ENCODE results near the gene ABCC1. TPM values are rescaled to one million over a fixed set of nuclear protein-coding genes. Genes with fewer than 3 reads are reported as not detected.
"Not testable (repeated sequence)": the region's sequence is repeated elsewhere in the genome, so short reads cannot be mapped to it uniquely, and the experiment has no call there.

ABCC1 gene
- total RNA-seq, 1 donor from 2014 or later = 69.4 TPM

- Mint-ChIP-seq H3K9me3 (no peaks in the 10 kb centered on the region), H3K36me3 (peaks cover 25% of the 10 kb centered on the region), H3K27me3 (ENCODE audit: low read depth) (no peaks in the 10 kb centered on the region), H3K27ac (no peak overlapping the region), H3K4me3 (no peak overlapping the region), H3K4me1 (no peaks in the 10 kb centered on the region)
- DNase-seq (ENCODE audit: low spot score in 2 of 2, unreplicated experiment in 2 of 2) = no peak
- TF ChIP-seq CTCF (IDR thresholded peaks at IDR 0.05; ENCODE audit: unreplicated experiment) = no peak
Observed at GRCh38 chr16:16145286-16145685, 195.9 kb downstream of the ABCC1 start.

- Mint-ChIP-seq H3K27ac (no peak overlapping the region), H3K9me3 (no peaks in the 10 kb centered on the region), H3K4me3 (no peak overlapping the region), H3K36me3 (peaks cover 17% of the 10 kb centered on the region), H3K27me3 (ENCODE audit: low read depth) (no peaks in the 10 kb centered on the region), H3K4me1 (no peaks in the 10 kb centered on the region)
- no peak for TF ChIP-seq CTCF (IDR thresholded peaks at IDR 0.05; ENCODE audit: unreplicated experiment)
- DNase-seq (ENCODE audit: low spot score in 2 of 2, unreplicated experiment in 2 of 2) = no peak
Observed at GRCh38 chr16:16146380-16147315, 197.2 kb downstream of the ABCC1 start.

- no peaks in the 10 kb centered on the region for H3K27me3 Mint-ChIP-seq (ENCODE audit: low read depth)
- H3K4me3 Mint-ChIP-seq = no peak overlapping the region
- peaks cover 14% of the 10 kb centered on the region for H3K36me3 Mint-ChIP-seq
- no peaks in the 10 kb centered on the region for H3K9me3 Mint-ChIP-seq
- no peak for TF ChIP-seq CTCF (IDR thresholded peaks at IDR 0.05; ENCODE audit: unreplicated experiment)
- H3K4me1 Mint-ChIP-seq = no peaks in the 10 kb centered on the region
- H3K27ac Mint-ChIP-seq = no peak overlapping the region
- no peak for DNase-seq (ENCODE audit: low spot score in 2 of 2, unreplicated experiment in 2 of 2)
Observed at GRCh38 chr16:16147316-16147999, 198.0 kb downstream of the ABCC1 start.

GRCh38 chr16:16148000-16148599, 198.7 kb downstream of the ABCC1 start:
- not testable (repeated sequence) for H3K4me1 Mint-ChIP-seq; H3K4me3 Mint-ChIP-seq; H3K27me3 Mint-ChIP-seq (ENCODE audit: low read depth); H3K36me3 Mint-ChIP-seq; DNase-seq (ENCODE audit: low spot score in 2 of 2, unreplicated experiment in 2 of 2); H3K27ac Mint-ChIP-seq; H3K9me3 Mint-ChIP-seq

- H3K27me3 Mint-ChIP-seq (ENCODE audit: low read depth) = no peaks in the 10 kb centered on the region
- H3K27ac Mint-ChIP-seq = no peak overlapping the region
- H3K9me3 Mint-ChIP-seq = no peaks in the 10 kb centered on the region
- no peak for DNase-seq (ENCODE audit: low spot score in 2 of 2, unreplicated experiment in 2 of 2)
- H3K36me3 Mint-ChIP-seq = peaks cover 7% of the 10 kb centered on the region
- H3K4me1 Mint-ChIP-seq = no peaks in the 10 kb centered on the region
- H3K4me3 Mint-ChIP-seq = no peak overlapping the region
- TF ChIP-seq CTCF (IDR thresholded peaks at IDR 0.05; ENCODE audit: unreplicated experiment) = no peak
Observed at GRCh38 chr16:16148755-16149154, 199.3 kb downstream of the ABCC1 start.

GRCh38 chr16:16149710-16150116, 200.3 kb downstream of the ABCC1 start:
- Mint-ChIP-seq H3K27me3 (ENCODE audit: low read depth) (no peaks in the 10 kb centered on the region), H3K4me1 (no peaks in the 10 kb centered on the region), H3K27ac (no peak overlapping the region), H3K4me3 (no peak overlapping the region), H3K36me3 (no peaks in the 10 kb centered on the region), H3K9me3 (no peaks in the 10 kb centered on the region)
- DNase-seq (ENCODE audit: low spot score in 2 of 2, unreplicated experiment in 2 of 2) = no peak
- no peak for TF ChIP-seq CTCF (IDR thresholded peaks at IDR 0.05; ENCODE audit: unreplicated experiment)
